Neural cell (in vitro differentiated cells): ENCODE data around the gene RNU6-1. TPM values are rescaled to one million over a fixed set of nuclear protein-coding genes. Genes with fewer than 3 reads are reported as not detected.
A peak's percentile ranks its signal among the peaks of the same experiment; 100 is the strongest.

ENCODE experiments used
- H2AFZ ChIP-seq: fragments of 200-600, 300-800 bp; sonication (generic), shearing (Covaris generic); 2 replicates; pipeline ENCODE4 v1.6.0; 2014; ENCODE audit warnings: low read depth, mild to moderate bottlenecking, antibody characterized with exemption, low read length, moderate library complexity
- H3F3A ChIP-seq: fragments of 200-600 bp; shearing (Covaris generic); 2 replicates; pipeline ENCODE4 v1.6.1; 2016; ENCODE audit warnings: mild to moderate bottlenecking, moderate library complexity, mixed read lengths, antibody characterized with exemption, low read length; ENCODE audit not compliant: insufficient read depth, poor library complexity, severe bottlenecking
- H3K27ac ChIP-seq: fragments of 200-600, 300-800 bp; sonication (generic), shearing (Covaris generic); 2 replicates; pipeline ENCODE4 v1.5.1; 2014; ENCODE audit warnings: mild to moderate bottlenecking, low read length, moderate library complexity
- H3K27me3 ChIP-seq: fragments of 300-800, 200-600 bp; sonication (generic), shearing (Covaris generic); 2 replicates; pipeline ENCODE4 v1.6.0; 2014; ENCODE audit warnings: mild to moderate bottlenecking, low read depth, low read length, moderate library complexity; ENCODE audit not compliant: insufficient read depth
- H3K36me3 ChIP-seq: fragments of 300-800, 200-600 bp; sonication (generic), shearing (Covaris generic); 2 replicates; pipeline ENCODE4 v1.5.1; 2014; ENCODE audit warnings: mild to moderate bottlenecking, antibody characterized with exemption, low read length, moderate library complexity; ENCODE audit not compliant: insufficient read depth
- H3K4me2 ChIP-seq: fragments of 300-800, 200-600 bp; sonication (generic), shearing (Covaris generic); 2 replicates; pipeline ENCODE4 v1.6.0; 2014; ENCODE audit warnings: mild to moderate bottlenecking, low read length
- H3K4me3 ChIP-seq: fragments of 300-800, 200-600 bp; sonication (generic), shearing (Covaris generic); 2 replicates; pipeline ENCODE4 v1.5.1; 2014; ENCODE audit warnings: mild to moderate bottlenecking, low read length, moderate library complexity
- H3K79me2 ChIP-seq: fragments of 200-600 bp; shearing (Covaris generic); replicated peaks from 2 replicates; pipeline ENCODE4 v1.6.0; 2014; ENCODE audit warnings: mild to moderate bottlenecking, low read length, moderate library complexity; ENCODE audit not compliant: insufficient read depth
- H3K9ac ChIP-seq: fragments of 300-800, 200-600 bp; sonication (generic), shearing (Covaris generic); 2 replicates; pipeline ENCODE4 v1.6.1; 2016; ENCODE audit warnings: mild to moderate bottlenecking, low read length, mixed read lengths
- H3K9me2 ChIP-seq: fragments of 200-600 bp; shearing (Covaris generic); 2 replicates; pipeline ENCODE4 v1.6.1; 2016; ENCODE audit warnings: mild to moderate bottlenecking, low read length, mixed read lengths; ENCODE audit not compliant: insufficient read depth
- H3K9me3 ChIP-seq: fragments of 200-600, 300-800 bp; sonication (generic), shearing (Covaris generic); 2 replicates; pipeline ENCODE4 v1.6.1; 2016; ENCODE audit warnings: mild to moderate bottlenecking, mixed run types, low read length, moderate library complexity, mixed read lengths
- H4K20me1 ChIP-seq: fragments of 200-600 bp; shearing (Covaris generic); 2 replicates; pipeline ENCODE4 v1.6.1; 2016; ENCODE audit warnings: mild to moderate bottlenecking, mixed run types; ENCODE audit not compliant: insufficient read depth
- EP300 ChIP-seq: fragments of 450-650 bp; conservative IDR thresholded peaks from 2 replicates; pipeline ENCODE4 v1.6.1; 2014; ENCODE audit warnings: antibody characterized with exemption, mild to moderate bottlenecking, moderate library complexity; ENCODE audit not compliant: poor library complexity, severe bottlenecking
- EZH2 ChIP-seq: fragments of 200-600, 300-800 bp; shearing (Covaris generic), sonication (generic); IDR thresholded peaks from 2 replicates; pipeline ENCODE4 v1.6.1; 2014; ENCODE audit warnings: antibody characterized with exemption, low read length, borderline replicate concordance, mild to moderate bottlenecking; ENCODE audit not compliant: insufficient read depth, poor library complexity, severe bottlenecking
- MXI1 ChIP-seq: fragments of 450-650 bp; conservative IDR thresholded peaks from 2 replicates; pipeline ENCODE4 v1.6.1; 2014; ENCODE audit warnings: antibody characterized with exemption, mild to moderate bottlenecking; ENCODE audit not compliant: poor library complexity, severe bottlenecking
- POLR2AphosphoS5 ChIP-seq: IDR thresholded peaks from 2 replicates; pipeline ENCODE4 v1.6.1; 2012
- RAD21 ChIP-seq: fragments of 450-650 bp; conservative IDR thresholded peaks from 2 replicates; pipeline ENCODE4 v1.6.1; 2014; ENCODE audit warnings: antibody characterized with exemption, mild to moderate bottlenecking, moderate library complexity
- SMC3 ChIP-seq: fragments of 450-650 bp; conservative IDR thresholded peaks from 2 replicates; pipeline ENCODE4 v1.6.1; 2014; ENCODE audit warnings: antibody characterized with exemption, mild to moderate bottlenecking, moderate library complexity; ENCODE audit not compliant: poor library complexity
- TAF1 ChIP-seq: IDR thresholded peaks from 2 replicates; pipeline ENCODE4 v1.6.1; 2012; ENCODE audit warnings: low read depth
- polyA minus RNA-seq: library from RNA; depleted of rRNA, polyadenylated mRNA; stranded (reverse); fragments of >200 nt; gene quantifications from 2 replicates; pipeline ENCODE4 v1.2.3, GENCODE V29; 2014
- polyA plus RNA-seq: library from polyadenylated mRNA; depleted of rRNA; stranded (reverse); fragments of >200 nt; gene quantifications from 2 replicates; pipeline ENCODE4 v1.2.3, GENCODE V29; 2014
- TF ChIP-seq, protein P1 (sequence below): IDR thresholded peaks from 2 replicates; pipeline ENCODE4 v1.6.1; 2012; ENCODE audit warnings: borderline replicate concordance
- TF ChIP-seq, protein P2 (sequence below): fragments of 450-650 bp; IDR thresholded peaks from 2 replicates; pipeline ENCODE4 v1.5.1; 2014; ENCODE audit warnings: antibody characterized with exemption, mild to moderate bottlenecking, moderate library complexity; ENCODE audit not compliant: poor library complexity, severe bottlenecking

The RNU6-1 gene
- polyA plus RNA-seq (not detected in 2 replicates), polyA minus RNA-seq (not detected in 2 replicates)

GRCh38 chr15:67839929-67840748 lies at the start of gene RNU6-1:
RNU6-1 (minus strand) TSS chr15:67840045.
- H4K20me1 ChIP-seq: no peaks in the 10 kb centered on the region
- peak within 1 kb of the TSS; percentile 58 for H3K9ac ChIP-seq
- H3K4me2 ChIP-seq: peak within 1 kb of the TSS; percentile 96
- H3K36me3 ChIP-seq: no peaks in the 10 kb centered on the region
- H3K9me2 ChIP-seq: no peaks in the 10 kb centered on the region
- H2AFZ ChIP-seq: peak within 1 kb of the TSS; percentile 94
- no peaks in the 10 kb centered on the region for H3F3A ChIP-seq
- peak within 1 kb of the TSS; percentile 64 for H3K27ac ChIP-seq
- peak within 1 kb of the TSS; percentile 96 for H3K4me3 ChIP-seq
- H3K27me3 ChIP-seq: peaks cover 37% of the 10 kb centered on the region
- H3K9me3 ChIP-seq: no peaks in the 10 kb centered on the region
- H3K79me2 ChIP-seq: no peaks in the 10 kb centered on the region
- TF ChIP-seq, protein P1, sequence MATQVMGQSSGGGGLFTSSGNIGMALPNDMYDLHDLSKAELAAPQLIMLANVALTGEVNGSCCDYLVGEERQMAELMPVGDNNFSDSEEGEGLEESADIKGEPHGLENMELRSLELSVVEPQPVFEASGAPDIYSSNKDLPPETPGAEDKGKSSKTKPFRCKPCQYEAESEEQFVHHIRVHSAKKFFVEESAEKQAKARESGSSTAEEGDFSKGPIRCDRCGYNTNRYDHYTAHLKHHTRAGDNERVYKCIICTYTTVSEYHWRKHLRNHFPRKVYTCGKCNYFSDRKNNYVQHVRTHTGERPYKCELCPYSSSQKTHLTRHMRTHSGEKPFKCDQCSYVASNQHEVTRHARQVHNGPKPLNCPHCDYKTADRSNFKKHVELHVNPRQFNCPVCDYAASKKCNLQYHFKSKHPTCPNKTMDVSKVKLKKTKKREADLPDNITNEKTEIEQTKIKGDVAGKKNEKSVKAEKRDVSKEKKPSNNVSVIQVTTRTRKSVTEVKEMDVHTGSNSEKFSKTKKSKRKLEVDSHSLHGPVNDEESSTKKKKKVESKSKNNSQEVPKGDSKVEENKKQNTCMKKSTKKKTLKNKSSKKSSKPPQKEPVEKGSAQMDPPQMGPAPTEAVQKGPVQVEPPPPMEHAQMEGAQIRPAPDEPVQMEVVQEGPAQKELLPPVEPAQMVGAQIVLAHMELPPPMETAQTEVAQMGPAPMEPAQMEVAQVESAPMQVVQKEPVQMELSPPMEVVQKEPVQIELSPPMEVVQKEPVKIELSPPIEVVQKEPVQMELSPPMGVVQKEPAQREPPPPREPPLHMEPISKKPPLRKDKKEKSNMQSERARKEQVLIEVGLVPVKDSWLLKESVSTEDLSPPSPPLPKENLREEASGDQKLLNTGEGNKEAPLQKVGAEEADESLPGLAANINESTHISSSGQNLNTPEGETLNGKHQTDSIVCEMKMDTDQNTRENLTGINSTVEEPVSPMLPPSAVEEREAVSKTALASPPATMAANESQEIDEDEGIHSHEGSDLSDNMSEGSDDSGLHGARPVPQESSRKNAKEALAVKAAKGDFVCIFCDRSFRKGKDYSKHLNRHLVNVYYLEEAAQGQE: peak; percentile 37
- TF ChIP-seq RAD21: peak; percentile 47
- TF ChIP-seq EP300: no peak
- peak; percentile 61 for TF ChIP-seq MXI1
- peak; percentile 41 for TF ChIP-seq SMC3
- no peak for TF ChIP-seq TAF1
- peak; percentile 36 for TF ChIP-seq POLR2AphosphoS5

DNA sequence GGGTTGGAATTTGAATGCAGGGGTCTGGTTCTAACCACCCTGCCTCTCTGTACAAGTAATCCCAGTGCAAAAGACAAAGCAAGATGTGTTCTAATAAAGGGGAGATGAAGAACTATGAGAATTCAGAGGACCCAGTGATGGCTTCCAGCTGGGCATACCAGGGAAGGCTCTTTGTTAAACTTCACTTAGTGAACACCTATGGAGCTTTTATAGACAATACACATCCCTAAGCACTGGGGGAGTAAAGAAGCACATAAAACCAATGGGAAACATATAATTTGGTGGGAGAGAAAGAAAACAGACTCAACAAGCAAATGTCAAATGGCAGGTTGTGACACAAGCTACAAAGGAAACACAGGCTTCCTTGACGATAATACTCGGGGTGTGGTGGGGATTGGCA lies 47.9 kb upstream of the RNU6-1 start:
- no peaks in the 10 kb centered on the region for H3F3A ChIP-seq
- H3K27ac ChIP-seq: no peak overlapping the region
- no peak overlapping the region for H2AFZ ChIP-seq
- H3K9ac ChIP-seq: no peak overlapping the region
- no peaks in the 10 kb centered on the region for H4K20me1 ChIP-seq
- TF ChIP-seq POLR2AphosphoS5: no peak
- TF ChIP-seq, protein P2, sequence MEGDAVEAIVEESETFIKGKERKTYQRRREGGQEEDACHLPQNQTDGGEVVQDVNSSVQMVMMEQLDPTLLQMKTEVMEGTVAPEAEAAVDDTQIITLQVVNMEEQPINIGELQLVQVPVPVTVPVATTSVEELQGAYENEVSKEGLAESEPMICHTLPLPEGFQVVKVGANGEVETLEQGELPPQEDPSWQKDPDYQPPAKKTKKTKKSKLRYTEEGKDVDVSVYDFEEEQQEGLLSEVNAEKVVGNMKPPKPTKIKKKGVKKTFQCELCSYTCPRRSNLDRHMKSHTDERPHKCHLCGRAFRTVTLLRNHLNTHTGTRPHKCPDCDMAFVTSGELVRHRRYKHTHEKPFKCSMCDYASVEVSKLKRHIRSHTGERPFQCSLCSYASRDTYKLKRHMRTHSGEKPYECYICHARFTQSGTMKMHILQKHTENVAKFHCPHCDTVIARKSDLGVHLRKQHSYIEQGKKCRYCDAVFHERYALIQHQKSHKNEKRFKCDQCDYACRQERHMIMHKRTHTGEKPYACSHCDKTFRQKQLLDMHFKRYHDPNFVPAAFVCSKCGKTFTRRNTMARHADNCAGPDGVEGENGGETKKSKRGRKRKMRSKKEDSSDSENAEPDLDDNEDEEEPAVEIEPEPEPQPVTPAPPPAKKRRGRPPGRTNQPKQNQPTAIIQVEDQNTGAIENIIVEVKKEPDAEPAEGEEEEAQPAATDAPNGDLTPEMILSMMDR: no peak
- TF ChIP-seq EP300: no peak
- no peak for TF ChIP-seq TAF1
- TF ChIP-seq, protein P1: no peak
- no peak for TF ChIP-seq EZH2
- no peak for TF ChIP-seq SMC3
- no peak for TF ChIP-seq MXI1
- TF ChIP-seq RAD21: no peak
- no peaks in the 10 kb centered on the region for H3K79me2 ChIP-seq
- H3K9me2 ChIP-seq: no peaks in the 10 kb centered on the region
- no peaks in the 10 kb centered on the region for H3K27me3 ChIP-seq
- no peaks in the 10 kb centered on the region for H3K9me3 ChIP-seq
- no peaks in the 10 kb centered on the region for H3K36me3 ChIP-seq
- H3K4me3 ChIP-seq: no peak overlapping the region
- H3K4me2 ChIP-seq: no peak overlapping the region
